ENCODE data around the gene TPRG1. TPM values are rescaled to one million over a fixed set of nuclear protein-coding genes. Genes with fewer than 3 reads are reported as not detected.

Gene TPRG1
- total and polyA plus RNA-seq, 2 donors (not counting 3 experiments of a cell fraction or from before 2014, with no cell fraction given), result 0.30 TPM; not detected in 1

DNA sequence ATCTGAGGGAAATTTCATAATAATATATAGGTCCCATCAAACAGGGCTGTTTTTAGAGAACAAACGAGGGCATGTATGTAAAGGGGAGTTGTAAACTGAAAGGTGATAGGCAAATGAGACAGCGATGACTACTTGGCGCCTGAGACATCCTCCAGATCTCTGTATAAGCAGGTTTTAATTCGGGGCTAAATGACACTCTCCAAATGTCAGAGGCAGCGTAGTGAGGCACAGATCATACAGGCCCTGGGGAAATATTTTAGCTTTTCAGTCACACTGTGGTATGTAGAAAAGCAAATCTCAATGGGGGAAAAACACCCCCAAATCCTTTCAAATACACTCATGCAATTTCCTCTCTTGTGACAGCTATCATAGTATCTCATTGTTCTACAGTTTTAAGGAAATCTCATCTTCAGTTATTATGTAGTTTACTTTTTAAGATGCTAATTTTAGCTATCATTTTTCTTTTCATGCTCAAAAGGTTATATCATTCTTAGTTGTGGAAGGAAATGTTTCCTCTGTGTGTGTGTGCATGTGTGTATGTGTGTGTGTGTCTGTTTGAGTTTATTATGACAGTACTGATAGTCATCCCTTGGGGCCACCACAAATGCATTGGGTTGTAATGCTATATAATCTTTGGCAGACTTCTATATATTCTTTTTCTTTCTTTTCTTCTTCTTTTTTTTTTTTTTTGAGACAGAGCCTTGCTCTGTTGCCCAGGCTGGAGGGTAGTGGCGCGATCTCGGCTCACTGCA, 1.1 kb downstream of the TPRG1 start:
- H2AFZ ChIP-seq (ENCODE audit: low read depth, low read length), result no peak overlapping the region
- H3K4me3 ChIP-seq (replicated peaks in 1 of 3; ENCODE audit: insufficient read depth in 1 of 3, low read depth in 1 of 3, low read length in 3 of 3), result no peak overlapping the region
- no peaks in the 10 kb centered on the region for H3K36me3 ChIP-seq (ENCODE audit: control insufficient read depth in 2 of 2, extremely low read depth in 1 of 2, insufficient read depth in 2 of 2, low read length in 2 of 2)
- ChIA-PET CTCF (no interaction called here), POLR2A (no interaction called here)
- no TSS peak for BruUV-seq (replicated peaks)
- H3K27me3 ChIP-seq (ENCODE audit: control insufficient read depth in 2 of 2, insufficient read depth in 2 of 2, low read length in 2 of 2), result peaks cover 0 to 2% of the 10 kb centered on the region in 2 experiments
- H3K4me1 ChIP-seq (ENCODE audit: control insufficient read depth, extremely low read depth, insufficient read depth, low read length), result no peaks in the 10 kb centered on the region
- no peak overlapping the region for H3K4me2 ChIP-seq (ENCODE audit: insufficient read depth, low read length)
- H3K79me2 ChIP-seq (ENCODE audit: control insufficient read depth, insufficient read depth, low read length), result no peaks in the 10 kb centered on the region
- H3K9me3 ChIP-seq (replicated peaks; ENCODE audit: control insufficient read depth, insufficient read depth, low read length), result no peaks in the 10 kb centered on the region
- H3K9ac ChIP-seq (replicated peaks; ENCODE audit: extremely low read depth, insufficient read depth, low read length), result no peak overlapping the region
- no peak overlapping the region for H3K27ac ChIP-seq (ENCODE audit: insufficient read depth, low read depth, low read length)
- dilution Hi-C loops (cut with MboI; ENCODE audit: extremely low pct_ligation_motif_present, low sequenced_read_pairs), result no loop called here
- DNase-seq (ENCODE audit: low read depth, low spot score) (no peak), FAIRE-seq (no peak)
- no peak for TF ChIP-seq POLR2AphosphoS5 (IDR thresholded peaks at IDR 0.05; ENCODE audit: insufficient read depth, low read depth, low read length)
- no peak for TF ChIP-seq POLR2A (IDR thresholded peaks at IDR 0.05; ENCODE audit: low read depth, low read length)
- TF ChIP-seq FOS (IDR thresholded peaks at IDR 0.05; ENCODE audit: borderline replicate concordance, insufficient read depth, low read length), result no peak
- TF ChIP-seq, protein P1, sequence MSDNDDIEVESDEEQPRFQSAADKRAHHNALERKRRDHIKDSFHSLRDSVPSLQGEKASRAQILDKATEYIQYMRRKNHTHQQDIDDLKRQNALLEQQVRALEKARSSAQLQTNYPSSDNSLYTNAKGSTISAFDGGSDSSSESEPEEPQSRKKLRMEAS (IDR thresholded peaks at IDR 0.05; ENCODE audit: insufficient read depth, insufficient read length), result no peak
- TF ChIP-seq JUN (IDR thresholded peaks at IDR 0.05; ENCODE audit: borderline replicate concordance, insufficient read depth, insufficient read length, low read depth), result no peak
- TF ChIP-seq EZH2 (IDR thresholded peaks at IDR 0.05; ENCODE audit: borderline replicate concordance, low read depth, low read length, severe bottlenecking), result no peak
- TF ChIP-seq GATA2 (IDR thresholded peaks at IDR 0.05; ENCODE audit: insufficient read depth, insufficient read length, low read depth, low read length), result no peak
- TF ChIP-seq CTCF (IDR thresholded peaks at IDR 0.05; ENCODE audit: extremely low read depth in 1 of 2, insufficient read depth in 1 of 2, low read depth in 1 of 2, low read length in 2 of 2), result no peak
- TF ChIP-seq MYC (IDR thresholded peaks at IDR 0.05; ENCODE audit: low read depth, low read length), result no peak
- intact Hi-C loops (cut with micrococcal nuclease), result loop anchor here (5.0 kb wide), 1 partner anchor 59 kb away; no protein-coding TSS in a partner anchor
- H4K20me1 ChIP-seq (replicated peaks; ENCODE audit: control insufficient read depth, extremely low read depth, insufficient read depth, low read length), result no peaks in the 10 kb centered on the region
- H3K9me1 ChIP-seq (replicated peaks; ENCODE audit: control insufficient read depth, extremely low read depth, insufficient read depth, low read length), result no peaks in the 10 kb centered on the region

Data from endothelial cell of umbilical vein (primary cell).